Smooth muscle cell (in vitro differentiated cells): Measurements from ENCODE around the gene DUOX2. TPM values are rescaled to one million over a fixed set of nuclear protein-coding genes. Genes with fewer than 3 reads are reported as not detected.

Source experiments
- DNase-seq: peaks from one replicate; lab custom pipeline; 2025; ENCODE audit not compliant: unreplicated experiment; lab: John Stamatoyannopoulos, UW
- H2AFZ ChIP-seq: fragments of 200-600 bp; sonication (generic); 2 replicates; pipeline ENCODE4 v1.6.0; 2016; ENCODE audit warnings: antibody characterized with exemption, low read depth, mild to moderate bottlenecking
- H3F3A ChIP-seq: fragments of 200-600 bp; sonication (generic); 2 replicates; pipeline ENCODE4 v1.6.0; 2017; ENCODE audit warnings: antibody characterized with exemption, low read depth
- H3K27ac ChIP-seq: fragments of 200-600 bp; sonication (generic); 2 replicates; pipeline ENCODE4 v1.5.1; 2016; ENCODE audit warnings: low read depth, mild to moderate bottlenecking
- H3K27me3 ChIP-seq: fragments of 200-600 bp; sonication (generic); 2 replicates; pipeline ENCODE4 v1.6.1; 2016; ENCODE audit warnings: low read depth, mild to moderate bottlenecking
- H3K36me3 ChIP-seq: fragments of 200-600 bp; sonication (generic); 2 replicates; pipeline ENCODE4 v1.5.1; 2016; ENCODE audit warnings: low read depth
- H3K4me1 ChIP-seq: fragments of 200-600 bp; sonication (generic); 2 replicates; pipeline ENCODE4 v1.5.1; 2016; ENCODE audit warnings: low read depth
- H3K4me2 ChIP-seq: fragments of 200-600 bp; sonication (generic); 2 replicates; pipeline ENCODE4 v1.6.0; 2016; ENCODE audit warnings: mild to moderate bottlenecking
- H3K4me3 ChIP-seq: fragments of 200-600 bp; sonication (generic); 2 replicates; pipeline ENCODE4 v1.5.1; 2016; ENCODE audit warnings: mild to moderate bottlenecking
- H3K79me2 ChIP-seq: fragments of 200-600 bp; sonication (generic); 2 replicates; pipeline ENCODE4 v1.6.0; 2016; ENCODE audit warnings: low read depth, mild to moderate bottlenecking
- H3K9ac ChIP-seq: fragments of 200-600 bp; sonication (generic); 2 replicates; pipeline ENCODE4 v1.6.0; 2016; ENCODE audit warnings: low read depth
- H3K9me3 ChIP-seq: fragments of 200-600 bp; sonication (generic); replicated peaks from 2 replicates; pipeline ENCODE4 v1.5.1; 2016; ENCODE audit warnings: low read depth
- H4K20me1 ChIP-seq: fragments of 200-600 bp; sonication (generic); 2 replicates; pipeline ENCODE4 v1.6.0; 2016; ENCODE audit warnings: low read depth
- WGBS: methylation state at CpG from one replicate; pipeline ENCODE4 v1.1.7; 2016; ENCODE audit warnings: low lambda C conversion rate; 5-methylcytosine and 5-hydroxymethylcytosine counted together
- polyA plus RNA-seq: library from polyadenylated mRNA; unstranded; fragments of >200 nt; fragmentation: Nextera tagmentation; extraction: Ambion mirVana; gene quantifications from 2 replicates; pipeline ENCODE4 v1.2.1, GENCODE V29; 2016
- total RNA-seq: library from RNA; depleted of rRNA; stranded (reverse); fragments of >200 nt; gene quantifications from 2 replicates; pipeline ENCODE4 v1.2.3, GENCODE V29; 2014
- TF ChIP-seq, protein P1 (sequence below): fragments of 200-600 bp; sonication (generic); IDR thresholded peaks from 2 replicates; pipeline ENCODE4 v1.5.1; 2017; ENCODE audit warnings: borderline replicate concordance, mild to moderate bottlenecking, antibody characterized with exemption; ENCODE audit not compliant: insufficient read depth, poor library complexity, severe bottlenecking

The DUOX2 gene
- total and polyA plus RNA-seq, 2 experiments from 2014 or later: 0.34 to 1.4 TPM

- H3F3A ChIP-seq: no peaks in the 10 kb centered on the region
- TF ChIP-seq, protein P1, sequence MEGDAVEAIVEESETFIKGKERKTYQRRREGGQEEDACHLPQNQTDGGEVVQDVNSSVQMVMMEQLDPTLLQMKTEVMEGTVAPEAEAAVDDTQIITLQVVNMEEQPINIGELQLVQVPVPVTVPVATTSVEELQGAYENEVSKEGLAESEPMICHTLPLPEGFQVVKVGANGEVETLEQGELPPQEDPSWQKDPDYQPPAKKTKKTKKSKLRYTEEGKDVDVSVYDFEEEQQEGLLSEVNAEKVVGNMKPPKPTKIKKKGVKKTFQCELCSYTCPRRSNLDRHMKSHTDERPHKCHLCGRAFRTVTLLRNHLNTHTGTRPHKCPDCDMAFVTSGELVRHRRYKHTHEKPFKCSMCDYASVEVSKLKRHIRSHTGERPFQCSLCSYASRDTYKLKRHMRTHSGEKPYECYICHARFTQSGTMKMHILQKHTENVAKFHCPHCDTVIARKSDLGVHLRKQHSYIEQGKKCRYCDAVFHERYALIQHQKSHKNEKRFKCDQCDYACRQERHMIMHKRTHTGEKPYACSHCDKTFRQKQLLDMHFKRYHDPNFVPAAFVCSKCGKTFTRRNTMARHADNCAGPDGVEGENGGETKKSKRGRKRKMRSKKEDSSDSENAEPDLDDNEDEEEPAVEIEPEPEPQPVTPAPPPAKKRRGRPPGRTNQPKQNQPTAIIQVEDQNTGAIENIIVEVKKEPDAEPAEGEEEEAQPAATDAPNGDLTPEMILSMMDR: no peak
- H3K4me2 ChIP-seq: peak overlapping the region; percentile 26
- H3K27me3 ChIP-seq: peaks cover 35% of the 10 kb centered on the region
- H3K4me3 ChIP-seq: no peak overlapping the region
- H4K20me1 ChIP-seq: no peaks in the 10 kb centered on the region
- H3K4me1 ChIP-seq: no peaks in the 10 kb centered on the region
- DNase-seq: no peak
- no peaks in the 10 kb centered on the region for H3K9me3 ChIP-seq
- no peak overlapping the region for H2AFZ ChIP-seq
- peak overlapping the region; percentile 2 for H3K27ac ChIP-seq
- no peaks in the 10 kb centered on the region for H3K36me3 ChIP-seq
- H3K9ac ChIP-seq: no peak overlapping the region
- H3K79me2 ChIP-seq: no peaks in the 10 kb centered on the region
- 50% methylated on average over 9 of the region's 9 CpGs for WGBS
Measured at GRCh38 chr15:45121706-45122417, 7.9 kb upstream of the DUOX2 start.

GRCh38 chr15:45121020-45121419 is 7.0 kb upstream of the DUOX2 start:
- Histone ChIP-seq H2AFZ (no peak overlapping the region), H3K27ac (no peak overlapping the region), H4K20me1 (no peaks in the 10 kb centered on the region), H3K4me2 (no peak overlapping the region), H3K79me2 (no peaks in the 10 kb centered on the region), H3K36me3 (no peaks in the 10 kb centered on the region), H3F3A (no peaks in the 10 kb centered on the region), H3K9ac (no peak overlapping the region), H3K27me3 (peaks cover 35% of the 10 kb centered on the region), H3K4me3 (no peak overlapping the region), H3K4me1 (no peaks in the 10 kb centered on the region), H3K9me3 (no peaks in the 10 kb centered on the region)
- DNase-seq: no peak
- TF ChIP-seq, protein P1: no peak
- WGBS: 97% methylated on average over 3 of the region's 3 CpGs

DNA sequence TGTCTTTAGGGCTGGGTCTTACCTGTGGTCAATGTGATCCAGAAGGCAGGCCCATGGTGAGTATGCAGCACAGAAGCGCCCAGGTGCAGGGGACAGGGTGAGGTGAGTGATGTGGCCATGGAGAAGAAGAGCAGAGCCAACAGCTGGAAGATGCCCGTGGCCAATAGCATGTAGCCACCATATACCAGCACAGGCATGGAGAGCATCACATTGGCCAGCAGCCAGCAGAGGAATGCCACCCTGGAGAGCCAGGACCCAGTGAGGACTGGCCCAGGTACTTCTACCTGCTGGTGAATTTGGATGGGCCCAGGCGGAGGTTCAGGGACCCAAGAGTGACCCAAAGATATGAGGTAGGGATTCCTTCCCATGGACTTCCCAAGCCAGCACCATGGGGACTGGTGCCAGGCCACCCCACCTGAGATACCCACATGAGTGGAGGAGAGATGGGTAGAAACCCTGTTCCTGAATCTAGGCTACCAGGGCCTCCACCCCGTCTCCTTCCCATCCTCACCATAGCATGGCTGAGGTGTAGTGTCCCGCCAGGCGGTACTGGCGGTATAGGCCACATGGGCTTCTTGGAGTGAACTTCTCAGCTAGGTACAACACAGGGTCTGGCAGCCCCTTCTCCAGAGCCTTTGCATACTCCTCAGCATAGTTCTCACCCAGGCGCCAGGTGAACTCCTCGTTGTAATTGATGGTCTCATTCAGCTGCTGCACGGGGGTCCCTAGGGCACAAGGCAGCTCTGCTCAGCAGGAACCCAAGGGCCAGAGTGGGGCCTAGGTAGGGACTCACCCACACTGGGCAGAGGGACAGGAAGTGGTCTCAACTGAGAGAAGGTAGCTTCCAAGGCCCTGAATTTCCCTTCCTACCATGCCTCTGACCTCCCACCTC is 6.4 kb upstream of the DUOX2 start:
- Histone ChIP-seq H3K36me3 (no peaks in the 10 kb centered on the region), H3K4me1 (no peaks in the 10 kb centered on the region), H3K4me2 (no peak overlapping the region), H3K4me3 (no peak overlapping the region), H3F3A (no peaks in the 10 kb centered on the region), H3K27me3 (peaks cover 35% of the 10 kb centered on the region), H3K27ac (no peak overlapping the region), H3K9me3 (no peaks in the 10 kb centered on the region), H3K79me2 (no peaks in the 10 kb centered on the region), H2AFZ (no peak overlapping the region), H4K20me1 (no peaks in the 10 kb centered on the region), H3K9ac (no peak overlapping the region)
- 94% methylated on average over 10 of the region's 10 CpGs for WGBS
- TF ChIP-seq, protein P1: no peak
- no peak for DNase-seq
